BLaER1 treated with 17β-estradiol and CSF1 and Interleukin-3, amounts not matched to agents 10 nM and 100 nM (cell line): ENCODE measurements around the gene TNFSF8.

ENCODE experiments used
- H3K27ac ChIP-seq, 11 experiments: shearing (Covaris generic); formaldehyde crosslinking; 2 replicates each; pipeline ENCODE4 v1.8.1; 2022
- H3K27me3 ChIP-seq, 11 experiments: shearing (Covaris generic); formaldehyde crosslinking; 2 replicates each; pipeline ENCODE4 v1.8.1; 2022
- H3K36me3 ChIP-seq, 11 experiments: shearing (Covaris generic); formaldehyde crosslinking; 2 replicates each; pipeline ENCODE4 v1.8.1; 2022
- H3K4me1 ChIP-seq, 10 experiments: shearing (Covaris generic); formaldehyde crosslinking; 2 replicates each; pipeline ENCODE4 v1.8.1; 2022
- H3K4me2 ChIP-seq, 11 experiments: shearing (Covaris generic); formaldehyde crosslinking; 2 replicates each; pipeline ENCODE4 v1.8.1; 2022
- H3K4me3 ChIP-seq, 10 experiments: shearing (Covaris generic); formaldehyde crosslinking; 2 replicates each; pipeline ENCODE4 v1.8.1; 2022
- H3K9ac ChIP-seq, 11 experiments: shearing (Covaris generic); formaldehyde crosslinking; 2 replicates each; pipeline ENCODE4 v1.8.1; 2022
- H3K9me3 ChIP-seq, 11 experiments: shearing (Covaris generic); formaldehyde crosslinking; replicated peaks in 1 of 11; 2 replicates each; pipeline ENCODE4 v1.8.1; 2022
- H4K20me1 ChIP-seq, 11 experiments: shearing (Covaris generic); formaldehyde crosslinking; 2 replicates each; pipeline ENCODE4 v1.8.1; 2022
- Cebpa-rat ChIP-seq, 11 experiments: shearing (Covaris generic); IDR thresholded peaks; 2 replicates each; pipeline ENCODE4 v1.8.1; 2022

The TNFSF8 gene

DNA sequence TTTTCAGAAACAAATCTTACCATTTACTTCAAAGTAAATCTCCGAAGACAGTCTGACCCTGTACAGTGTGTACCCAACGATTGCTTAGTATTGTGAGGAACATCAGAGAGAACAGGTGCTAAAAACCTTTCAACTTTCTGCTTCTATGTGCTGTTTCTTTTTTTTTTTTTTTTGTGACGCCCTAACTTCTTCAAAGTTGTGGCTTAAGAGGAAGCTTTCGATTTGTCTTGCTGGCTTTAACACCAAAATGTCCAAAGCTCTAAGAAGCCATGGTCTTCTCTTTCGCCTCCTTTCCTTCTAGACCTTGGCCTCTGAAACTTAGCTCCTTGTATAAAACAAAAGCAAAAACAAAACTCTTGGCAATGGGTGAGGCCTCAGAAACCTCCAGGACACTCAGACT, 1.2 kb downstream of the TNFSF8 start:
- peak overlapping the region in 5 of 11 experiments; percentile 10 to 68 (median 51); a peak in 8 of 22 replicates for H3K9ac ChIP-seq
- H3K4me2 ChIP-seq: peak overlapping the region; percentile 1 to 90 (median 30); a peak in 16 of 22 replicates
- no peaks in the 10 kb centered on the region for H4K20me1 ChIP-seq
- TF ChIP-seq Cebpa-rat (IDR thresholded peaks at IDR 0.05): no peak
- H3K4me3 ChIP-seq: peak overlapping the region in 3 of 10 experiments; percentile 29 to 36 (median 32); a peak in 5 of 20 replicates
- H3K4me1 ChIP-seq: peaks cover 11 to 48% (median 22%) of the 10 kb centered on the region in 10 experiments
- H3K27me3 ChIP-seq: peaks cover 0 to 13% (median 10%) of the 10 kb centered on the region in 11 experiments; a peak in 8 of 22 replicates
- H3K27ac ChIP-seq: peak overlapping the region in 5 of 11 experiments; percentile 18 to 77 (median 64); a peak in 9 of 22 replicates
- no peaks in the 10 kb centered on the region for H3K36me3 ChIP-seq
- H3K9me3 ChIP-seq: no peaks in the 10 kb centered on the region

DNA sequence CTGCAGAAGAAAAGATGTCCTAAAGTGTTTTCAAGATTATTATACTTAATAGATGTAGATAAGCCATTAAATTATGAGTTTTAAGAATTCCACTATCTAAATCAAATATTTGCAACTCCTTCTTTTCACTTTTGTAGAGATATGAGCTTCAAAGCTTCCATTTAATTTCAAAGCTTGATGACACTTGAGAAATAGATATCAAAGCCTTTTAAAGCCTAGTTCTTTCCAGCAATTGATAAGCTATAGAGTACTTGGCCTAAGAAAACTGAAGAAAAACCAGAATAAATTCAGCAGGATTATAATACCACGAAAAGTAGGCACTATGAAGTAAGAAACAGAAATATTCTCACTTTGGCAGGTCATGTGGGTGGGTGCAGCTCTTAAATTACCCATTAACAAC, 1.7 kb downstream of the TNFSF8 start:
- Histone ChIP-seq H4K20me1 (no peaks in the 10 kb centered on the region), H3K9me3 (no peaks in the 10 kb centered on the region), H3K4me2 (peak overlapping the region in 9 of 11 experiments; percentile 10 to 90 (median 31); a peak in 11 of 22 replicates), H3K4me1 (peaks cover 11 to 51% (median 22%) of the 10 kb centered on the region in 10 experiments), H3K27me3 (peaks cover 0 to 13% (median 10%) of the 10 kb centered on the region in 11 experiments; a peak in 8 of 22 replicates), H3K9ac (peak overlapping the region in 3 of 11 experiments; percentile 51 to 68 (median 66); a peak in 4 of 22 replicates), H3K4me3 (peak overlapping the region in 3 of 10 experiments; percentile 29 to 36 (median 32); a peak in 4 of 20 replicates), H3K27ac (peak overlapping the region in 4 of 11 experiments; percentile 58 to 77 (median 65); a peak in 7 of 22 replicates), H3K36me3 (no peaks in the 10 kb centered on the region)
- no peak for TF ChIP-seq Cebpa-rat (IDR thresholded peaks at IDR 0.05)

DNA sequence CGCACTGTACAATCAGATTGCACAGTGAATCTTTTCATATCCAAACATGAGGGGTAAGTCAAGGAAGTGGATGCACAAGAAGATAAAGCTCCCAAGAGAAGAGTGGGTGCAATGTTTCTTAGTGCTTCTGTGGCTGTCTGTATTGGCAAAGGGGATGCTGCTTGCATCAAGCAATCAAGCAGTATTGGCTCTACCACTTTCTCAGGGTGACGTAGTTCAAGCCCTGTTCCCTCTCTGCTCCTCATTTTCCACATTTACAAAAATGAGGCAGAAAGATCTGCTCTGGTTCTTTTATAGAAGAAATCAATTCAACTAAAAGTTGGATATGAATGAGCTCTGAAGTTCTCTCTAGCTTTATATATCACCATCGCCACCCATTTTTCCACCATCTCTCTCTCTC, 2.3 kb downstream of the TNFSF8 start:
- Histone ChIP-seq H3K36me3 (no peaks in the 10 kb centered on the region), H3K27me3 (peaks cover 0 to 13% (median 10%) of the 10 kb centered on the region in 11 experiments; a peak in 8 of 22 replicates), H3K4me2 (peak overlapping the region in 3 of 11 experiments; percentile 68 to 90 (median 85); a peak in 6 of 22 replicates), H3K4me1 (peaks cover 11 to 51% (median 22%) of the 10 kb centered on the region in 10 experiments), H3K27ac (no peak overlapping the region), H3K9ac (no peak overlapping the region), H3K9me3 (no peaks in the 10 kb centered on the region), H3K4me3 (peak overlapping the region in 2 of 10 experiments; percentile 29 to 36; a peak in 1 of 20 replicates), H4K20me1 (no peaks in the 10 kb centered on the region)
- TF ChIP-seq Cebpa-rat (IDR thresholded peaks at IDR 0.05): no peak

DNA sequence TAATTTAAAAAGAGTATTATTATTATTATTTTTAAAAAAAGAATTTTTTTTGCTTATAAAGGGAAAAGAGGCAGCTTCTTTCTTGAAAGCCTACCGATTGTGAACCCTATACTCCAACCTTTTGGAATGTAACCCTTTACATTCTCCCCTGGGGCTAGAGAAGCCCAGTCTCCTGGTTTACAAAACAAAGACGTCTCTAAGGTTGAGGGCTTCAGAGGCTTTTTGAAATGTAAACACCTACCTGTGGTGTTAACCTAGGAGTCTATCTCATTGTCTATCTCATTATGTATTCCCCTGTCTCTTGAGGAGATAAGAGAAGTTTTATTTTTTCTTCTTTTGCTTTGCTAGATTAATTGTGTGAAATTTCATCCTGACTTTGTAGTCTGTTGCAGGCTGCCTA, 4.7 kb downstream of the TNFSF8 start:
- H3K4me1 ChIP-seq: peaks cover 8 to 59% (median 24%) of the 10 kb centered on the region in 10 experiments
- H4K20me1 ChIP-seq: no peaks in the 10 kb centered on the region
- H3K4me2 ChIP-seq: no peak overlapping the region
- no peak overlapping the region for H3K4me3 ChIP-seq
- H3K9me3 ChIP-seq: no peaks in the 10 kb centered on the region
- TF ChIP-seq Cebpa-rat (IDR thresholded peaks at IDR 0.05): no peak
- H3K27me3 ChIP-seq: peaks cover 0 to 8% (median 8%) of the 10 kb centered on the region in 11 experiments; a peak in 8 of 22 replicates
- H3K27ac ChIP-seq: no peak overlapping the region
- H3K9ac ChIP-seq: no peak overlapping the region
- no peaks in the 10 kb centered on the region for H3K36me3 ChIP-seq

DNA sequence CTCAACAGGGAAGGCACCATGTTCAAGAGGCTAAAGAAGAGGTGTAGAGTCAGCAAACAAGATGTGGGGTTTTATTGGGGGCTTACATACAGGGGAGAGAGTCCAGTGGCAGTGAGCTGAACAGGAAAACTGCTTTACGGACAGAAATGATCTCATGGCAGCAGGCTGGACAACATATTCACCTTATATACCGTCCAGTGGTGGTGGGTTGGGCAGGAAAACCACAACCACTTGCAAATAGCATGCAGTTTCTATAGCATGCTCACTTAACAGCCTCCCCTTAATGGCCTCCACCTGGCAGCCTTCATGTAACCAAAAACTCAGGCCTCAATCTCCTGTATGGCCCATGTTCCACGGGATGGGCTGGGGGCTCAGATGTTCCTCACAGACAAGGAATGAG, 5.4 kb downstream of the TNFSF8 start:
- Histone ChIP-seq H3K9me3 (no peaks in the 10 kb centered on the region), H3K36me3 (no peaks in the 10 kb centered on the region), H3K4me3 (no peak overlapping the region), H3K27ac (no peak overlapping the region), H3K4me2 (peak overlapping the region in 3 of 11 experiments; percentile 16 to 36 (median 18); a peak in 3 of 22 replicates), H3K27me3 (peaks cover 0 to 2% (median 2%) of the 10 kb centered on the region in 11 experiments; a peak in 8 of 22 replicates), H3K9ac (no peak overlapping the region), H4K20me1 (no peaks in the 10 kb centered on the region), H3K4me1 (peaks cover 2 to 54% (median 19%) of the 10 kb centered on the region in 10 experiments)
- TF ChIP-seq Cebpa-rat (IDR thresholded peaks at IDR 0.05): no peak

DNA sequence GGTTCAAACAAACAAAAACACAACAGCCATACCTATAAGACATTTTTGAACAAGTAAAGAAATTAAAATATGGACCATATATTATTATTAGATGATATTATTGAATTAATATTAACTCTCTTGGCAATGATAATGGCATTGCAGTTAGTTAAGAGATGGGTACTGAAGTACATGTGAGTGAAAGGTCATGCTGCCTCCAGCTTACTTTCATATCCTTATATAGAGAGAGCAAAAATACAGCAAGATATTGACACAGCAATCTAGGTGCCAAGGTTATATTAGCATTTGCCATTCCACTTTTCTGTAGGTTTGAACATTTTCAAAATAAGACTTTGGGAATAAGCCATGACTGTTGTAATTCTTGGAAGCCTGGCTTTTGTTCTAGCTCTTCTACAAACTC, 6.1 kb downstream of the TNFSF8 start:
- no peaks in the 10 kb centered on the region for H4K20me1 ChIP-seq
- no peak overlapping the region for H3K27ac ChIP-seq
- no peaks in the 10 kb centered on the region for H3K36me3 ChIP-seq
- TF ChIP-seq Cebpa-rat (IDR thresholded peaks at IDR 0.05): no peak
- no peaks in the 10 kb centered on the region; a peak in 2 of 22 replicates for H3K27me3 ChIP-seq
- H3K9ac ChIP-seq: no peak overlapping the region
- peaks cover 0 to 55% (median 14%) of the 10 kb centered on the region in 10 experiments; a peak in 15 of 20 replicates for H3K4me1 ChIP-seq
- no peaks in the 10 kb centered on the region for H3K9me3 ChIP-seq
- no peak overlapping the region for H3K4me3 ChIP-seq
- H3K4me2 ChIP-seq: peak overlapping the region in 3 of 11 experiments; percentile 16 to 36 (median 18); a peak in 3 of 22 replicates

DNA sequence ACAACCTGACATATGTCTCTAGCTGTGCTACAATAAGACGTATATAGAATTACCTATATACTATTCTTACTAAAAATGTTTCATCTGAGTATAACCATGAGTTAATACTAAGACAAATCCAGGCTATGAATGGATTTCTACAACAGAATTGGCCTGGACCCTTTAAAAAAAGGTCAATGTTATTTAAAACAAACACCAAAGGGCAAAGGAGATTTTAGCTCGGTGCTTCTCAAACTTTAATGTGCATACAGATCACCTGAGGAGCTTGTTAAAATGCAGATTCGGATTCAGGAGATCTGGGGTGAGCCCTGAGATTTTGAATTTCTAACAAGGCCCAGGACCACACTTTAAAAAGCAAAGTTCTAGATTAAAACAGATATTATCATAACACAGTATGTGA, 6.5 kb downstream of the TNFSF8 start:
- no peaks in the 10 kb centered on the region for H3K36me3 ChIP-seq
- no peaks in the 10 kb centered on the region; a peak in 1 of 22 replicates for H3K27me3 ChIP-seq
- no peak for TF ChIP-seq Cebpa-rat (IDR thresholded peaks at IDR 0.05)
- no peak overlapping the region for H3K27ac ChIP-seq
- no peaks in the 10 kb centered on the region for H3K9me3 ChIP-seq
- no peak overlapping the region for H3K9ac ChIP-seq
- peaks cover 0 to 55% (median 10%) of the 10 kb centered on the region in 10 experiments; a peak in 12 of 20 replicates for H3K4me1 ChIP-seq
- no peak overlapping the region for H3K4me2 ChIP-seq
- H3K4me3 ChIP-seq: no peak overlapping the region
- H4K20me1 ChIP-seq: no peaks in the 10 kb centered on the region

DNA sequence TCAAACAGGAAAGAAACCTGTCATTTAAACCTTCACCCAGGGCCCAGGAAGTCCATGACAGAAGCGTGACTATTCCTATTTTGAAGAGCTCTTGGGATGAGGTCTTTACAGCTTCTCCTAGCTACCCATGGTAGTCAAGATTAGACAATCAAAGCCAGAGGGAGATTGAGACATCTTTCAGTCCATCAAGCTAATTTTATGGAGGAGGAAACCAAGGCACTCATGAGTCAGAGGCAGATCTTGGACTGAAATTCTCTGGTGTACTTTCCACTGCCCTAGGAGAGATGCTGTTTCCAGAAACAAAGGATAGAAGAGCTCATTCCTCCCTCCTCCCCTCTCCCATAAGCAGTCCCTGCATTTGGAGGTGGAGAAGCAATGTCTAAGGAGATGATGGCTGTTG, 9.2 kb downstream of the TNFSF8 start:
- Histone ChIP-seq H3K4me2 (peak overlapping the region in 9 of 11 experiments; percentile 2 to 66 (median 41); a peak in 15 of 22 replicates), H3K4me3 (no peak overlapping the region), H3K36me3 (no peaks in the 10 kb centered on the region), H3K27me3 (no peaks in the 10 kb centered on the region), H3K27ac (peak overlapping the region in 1 of 11 experiments; percentile 10; a peak in 1 of 22 replicates), H4K20me1 (no peaks in the 10 kb centered on the region), H3K9me3 (no peaks in the 10 kb centered on the region), H3K9ac (no peak overlapping the region), H3K4me1 (peaks cover 0 to 36% (median 7%) of the 10 kb centered on the region in 10 experiments; a peak in 12 of 20 replicates)
- TF ChIP-seq Cebpa-rat (IDR thresholded peaks at IDR 0.05): no peak

DNA sequence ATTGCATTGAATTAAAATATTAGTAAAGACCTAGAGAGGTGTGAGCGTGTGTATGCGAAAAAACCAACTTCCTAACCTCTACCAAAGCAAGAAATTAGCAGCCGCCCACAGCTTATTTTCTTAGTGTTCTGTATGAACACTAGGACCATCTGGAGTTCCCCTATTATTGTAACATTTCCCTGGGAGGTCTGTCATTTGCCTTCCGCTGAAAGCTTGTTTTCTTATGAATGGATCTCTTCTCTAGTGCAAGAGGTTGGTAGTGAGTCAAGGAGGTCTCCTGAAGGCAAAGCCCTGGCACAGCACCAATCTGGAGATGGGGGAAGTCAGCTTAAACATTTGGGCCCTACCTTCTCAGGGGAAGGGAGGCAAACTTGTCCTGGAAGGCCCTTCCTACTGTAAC, 10.8 kb downstream of the TNFSF8 start:
- H3K4me2 ChIP-seq: peak overlapping the region in 3 of 11 experiments; percentile 29 to 54 (median 44); a peak in 6 of 22 replicates
- H3K27ac ChIP-seq: no peak overlapping the region
- no peaks in the 10 kb centered on the region for H3K9me3 ChIP-seq
- H3K9ac ChIP-seq: no peak overlapping the region
- no peak for TF ChIP-seq Cebpa-rat (IDR thresholded peaks at IDR 0.05)
- no peaks in the 10 kb centered on the region for H3K27me3 ChIP-seq
- no peaks in the 10 kb centered on the region for H3K36me3 ChIP-seq
- peaks cover 11 to 41% (median 18%) of the 10 kb centered on the region in 10 experiments for H3K4me1 ChIP-seq
- no peak overlapping the region for H3K4me3 ChIP-seq
- no peaks in the 10 kb centered on the region for H4K20me1 ChIP-seq
